ENCODE data around the gene SLFNL1. TPM values are rescaled to one million over a fixed set of nuclear protein-coding genes. Genes with fewer than 3 reads are reported as not detected.

SLFNL1 gene
- total RNA-seq, 1 experiment from 2014 or later: 0.11 TPM

DNA sequence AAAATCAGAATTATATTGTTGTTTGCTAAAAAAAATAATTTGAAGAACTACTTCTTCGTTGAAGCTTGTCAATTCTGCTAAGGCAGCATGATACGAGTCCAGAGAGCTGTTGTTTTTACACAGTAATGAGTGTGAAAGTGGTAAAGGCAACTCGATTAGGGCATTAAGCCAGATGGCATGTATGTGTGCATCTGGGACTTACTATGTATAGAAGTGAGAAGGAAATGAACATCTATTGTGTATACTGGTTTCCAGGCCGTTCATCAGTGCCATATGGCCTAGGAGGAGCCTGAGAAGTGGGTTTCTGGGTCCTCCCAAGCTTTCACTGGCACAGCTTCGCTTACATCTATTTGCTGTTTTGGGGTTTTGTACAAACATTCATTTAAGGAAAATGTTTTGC is 36.4 kb downstream of the SLFNL1 start:
- peaks cover 20% of the 10 kb centered on the region; the same call in 1 of the 2 replicates for H3K79me2 ChIP-seq (ENCODE audit: insufficient read depth, low read length)

More for the DNA sequence above, 36.4 kb downstream of the SLFNL1 start:
- no peaks in the 10 kb centered on the region for H4K20me1 ChIP-seq (ENCODE audit: control insufficient read depth, insufficient read depth, insufficient read length)
- H3K9me3 ChIP-seq (ENCODE audit: control insufficient read depth, low read depth, low read length): no peaks in the 10 kb centered on the region
- no peak overlapping the region for H3K27ac ChIP-seq (ENCODE audit: insufficient read length, low read depth, low read length)
- H3K56ac ChIP-seq (ENCODE audit: insufficient read length, low read depth, low read length): no peak overlapping the region
- Mint-ChIP-seq H3K27ac (no peak overlapping the region), H3K27me3 (ENCODE audit: low read depth) (no peaks in the 10 kb centered on the region), H3K9me3 (no peaks in the 10 kb centered on the region), H3K4me1 (peaks cover 16 to 19% of the 10 kb centered on the region in 2 experiments), H3K36me3 (ENCODE audit: insufficient read depth in 1 of 3, low read depth in 3 of 3) (peaks cover 50 to 76% (median 72%) of the 10 kb centered on the region in 3 experiments; a peak in 6 of 7 replicates), H3K4me3 (no peak overlapping the region)
- H2BK5ac ChIP-seq (ENCODE audit: insufficient read length, low read length): no peak overlapping the region
- no peak overlapping the region for H4K5ac ChIP-seq (ENCODE audit: insufficient read length, low read depth, low read length)
- no peak overlapping the region for H2BK120ac ChIP-seq (ENCODE audit: low read depth, low read length, poor library complexity, severe bottlenecking)
- no peak overlapping the region for H4K8ac ChIP-seq (replicated peaks; ENCODE audit: insufficient read length, low read depth, low read length)
- no peak overlapping the region for H3K4me2 ChIP-seq (ENCODE audit: insufficient read depth, insufficient read length, low read length)
- H3K4me1 ChIP-seq (ENCODE audit: insufficient read depth, low read length): peaks cover 6% of the 10 kb centered on the region
- H3K79me1 ChIP-seq (ENCODE audit: insufficient read depth, low read depth, low read length, poor library complexity, severe bottlenecking): no peaks in the 10 kb centered on the region
- TF ChIP-seq, protein P1, sequence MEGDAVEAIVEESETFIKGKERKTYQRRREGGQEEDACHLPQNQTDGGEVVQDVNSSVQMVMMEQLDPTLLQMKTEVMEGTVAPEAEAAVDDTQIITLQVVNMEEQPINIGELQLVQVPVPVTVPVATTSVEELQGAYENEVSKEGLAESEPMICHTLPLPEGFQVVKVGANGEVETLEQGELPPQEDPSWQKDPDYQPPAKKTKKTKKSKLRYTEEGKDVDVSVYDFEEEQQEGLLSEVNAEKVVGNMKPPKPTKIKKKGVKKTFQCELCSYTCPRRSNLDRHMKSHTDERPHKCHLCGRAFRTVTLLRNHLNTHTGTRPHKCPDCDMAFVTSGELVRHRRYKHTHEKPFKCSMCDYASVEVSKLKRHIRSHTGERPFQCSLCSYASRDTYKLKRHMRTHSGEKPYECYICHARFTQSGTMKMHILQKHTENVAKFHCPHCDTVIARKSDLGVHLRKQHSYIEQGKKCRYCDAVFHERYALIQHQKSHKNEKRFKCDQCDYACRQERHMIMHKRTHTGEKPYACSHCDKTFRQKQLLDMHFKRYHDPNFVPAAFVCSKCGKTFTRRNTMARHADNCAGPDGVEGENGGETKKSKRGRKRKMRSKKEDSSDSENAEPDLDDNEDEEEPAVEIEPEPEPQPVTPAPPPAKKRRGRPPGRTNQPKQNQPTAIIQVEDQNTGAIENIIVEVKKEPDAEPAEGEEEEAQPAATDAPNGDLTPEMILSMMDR (conservative IDR thresholded peaks at IDR 0.05): no peak
- no peak for DNase-seq
- H3K23me2 ChIP-seq (ENCODE audit: insufficient read length, low read depth, low read length, poor library complexity, severe bottlenecking): peaks cover 7% of the 10 kb centered on the region
- no peak overlapping the region for H3K9ac ChIP-seq (ENCODE audit: extremely low read depth, insufficient read length, low read length)
- H3K4ac ChIP-seq (ENCODE audit: low read depth, low read length): no peak overlapping the region
- H4K91ac ChIP-seq (ENCODE audit: insufficient read length, low read depth, low read length): no peak overlapping the region
- H2AK5ac ChIP-seq (ENCODE audit: insufficient read length, low read length): no peak overlapping the region
- H2BK12ac ChIP-seq (ENCODE audit: insufficient read length, low read depth, low read length): no peak overlapping the region
- H3K14ac ChIP-seq (ENCODE audit: insufficient read depth, low read length): no peak overlapping the region
- H3K18ac ChIP-seq (ENCODE audit: insufficient read length, low read depth, low read length): no peak overlapping the region
- no peak overlapping the region for H2AFZ ChIP-seq (ENCODE audit: low read length)
- WGBS (ENCODE audit: extremely low coverage, insufficient read length, low lambda C conversion rate): no CpG with 5 or more reads among the region's 5 CpGs
- no peak overlapping the region for H3T11ph ChIP-seq (ENCODE audit: low read length)
- no peak overlapping the region for H2BK15ac ChIP-seq (ENCODE audit: low read depth, low read length)
- H2BK20ac ChIP-seq (ENCODE audit: low read depth, low read length, poor library complexity, severe bottlenecking): no peak overlapping the region
- H3K27me3 ChIP-seq (ENCODE audit: insufficient read depth, low read length): no peaks in the 10 kb centered on the region
- H3K23ac ChIP-seq (ENCODE audit: insufficient read length, low read depth, low read length): no peak overlapping the region

Measured in H9 (cell line).